GM21737 (cell line): ENCODE measurements around the gene SMAP1.

Experiments
- ATAC-seq: cut with Tn5 transposase; IDR thresholded peaks from one replicate; pipeline ENCODE4 v1.9.1; 2021; ENCODE audit warnings: mild to moderate bottlenecking, moderate library complexity; ENCODE audit not compliant: unreplicated experiment

The SMAP1 gene

GRCh38 chr6:70680396-70680795, 12.7 kb downstream of the SMAP1 start:
- no peak for ATAC-seq

GRCh38 chr6:70684794-70685493, 17.3 kb downstream of the SMAP1 start:
- no peak for ATAC-seq

DNA sequence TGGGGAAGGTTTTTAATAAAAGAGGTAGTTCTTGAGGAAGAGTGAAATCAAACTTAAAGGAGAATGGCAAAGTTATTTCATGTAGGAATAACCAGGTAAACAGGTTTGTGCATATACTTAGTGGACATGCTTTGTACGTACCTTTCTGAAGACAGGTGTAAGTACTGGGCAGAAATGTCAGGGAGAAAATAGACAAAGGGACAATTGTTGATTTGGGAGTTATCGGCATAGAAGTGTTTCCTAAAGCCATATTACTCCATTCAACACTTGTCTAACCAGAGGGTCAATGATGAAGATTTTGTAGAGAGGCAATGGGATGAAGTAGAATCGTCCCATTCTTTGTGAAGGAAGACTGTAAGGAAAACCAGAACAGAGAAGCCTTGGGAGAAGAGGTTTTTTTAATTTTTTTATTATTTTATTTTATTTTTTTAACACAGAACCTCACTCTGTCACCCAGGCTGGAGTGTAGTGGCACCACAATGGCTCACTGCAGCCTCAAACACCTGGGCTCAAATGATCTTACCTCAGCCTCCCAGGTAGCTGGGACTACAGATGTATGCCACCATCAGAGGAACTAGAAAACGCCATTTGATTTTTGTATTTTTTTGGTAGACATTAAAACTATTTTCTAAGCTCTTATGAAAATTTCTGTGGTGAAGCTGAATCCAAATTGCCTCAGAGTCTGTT, 18.0 kb downstream of the SMAP1 start:
- no peak for ATAC-seq

- no peak for ATAC-seq
Observed at GRCh38 chr6:70686548-70687133, 19.0 kb downstream of the SMAP1 start.

DNA sequence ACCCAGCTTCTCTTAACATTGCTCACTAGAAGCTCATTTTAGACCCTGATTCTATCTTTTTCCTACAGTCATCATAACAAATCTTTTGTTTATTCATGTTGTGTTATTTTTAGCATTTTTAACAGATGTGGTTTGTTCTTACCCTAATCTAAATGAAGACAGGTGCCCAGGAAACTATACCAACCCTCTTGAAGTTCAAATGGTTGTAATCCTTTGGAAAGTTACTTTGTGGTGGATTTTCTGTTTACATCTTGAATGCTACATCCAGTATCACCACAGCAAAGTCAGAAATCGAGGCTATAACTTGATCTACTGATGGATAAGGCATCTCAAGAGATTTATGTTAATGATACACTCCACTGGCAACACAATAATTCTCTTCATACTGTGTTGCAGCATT, 26.2 kb downstream of the SMAP1 start:
- ATAC-seq, result no peak

DNA sequence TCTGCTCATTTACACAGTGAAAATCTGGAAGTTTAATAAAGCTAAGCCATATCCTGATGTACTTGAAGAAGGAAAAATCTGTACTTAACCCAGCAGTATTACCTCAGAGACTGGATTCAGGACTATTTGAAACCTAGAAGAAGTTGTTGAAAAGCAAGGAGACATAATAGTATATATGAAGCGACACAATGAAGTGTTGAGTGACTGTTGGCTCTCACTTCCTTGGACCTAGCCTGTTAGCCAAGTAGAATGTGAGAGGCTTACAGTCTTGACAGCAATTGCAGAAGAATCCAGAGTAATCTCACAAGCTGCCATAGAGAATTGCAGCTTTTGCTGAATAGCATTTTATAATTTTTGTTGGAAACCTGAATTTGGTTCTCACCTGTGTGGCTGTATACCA, 26.7 kb downstream of the SMAP1 start:
- no peak for ATAC-seq

DNA sequence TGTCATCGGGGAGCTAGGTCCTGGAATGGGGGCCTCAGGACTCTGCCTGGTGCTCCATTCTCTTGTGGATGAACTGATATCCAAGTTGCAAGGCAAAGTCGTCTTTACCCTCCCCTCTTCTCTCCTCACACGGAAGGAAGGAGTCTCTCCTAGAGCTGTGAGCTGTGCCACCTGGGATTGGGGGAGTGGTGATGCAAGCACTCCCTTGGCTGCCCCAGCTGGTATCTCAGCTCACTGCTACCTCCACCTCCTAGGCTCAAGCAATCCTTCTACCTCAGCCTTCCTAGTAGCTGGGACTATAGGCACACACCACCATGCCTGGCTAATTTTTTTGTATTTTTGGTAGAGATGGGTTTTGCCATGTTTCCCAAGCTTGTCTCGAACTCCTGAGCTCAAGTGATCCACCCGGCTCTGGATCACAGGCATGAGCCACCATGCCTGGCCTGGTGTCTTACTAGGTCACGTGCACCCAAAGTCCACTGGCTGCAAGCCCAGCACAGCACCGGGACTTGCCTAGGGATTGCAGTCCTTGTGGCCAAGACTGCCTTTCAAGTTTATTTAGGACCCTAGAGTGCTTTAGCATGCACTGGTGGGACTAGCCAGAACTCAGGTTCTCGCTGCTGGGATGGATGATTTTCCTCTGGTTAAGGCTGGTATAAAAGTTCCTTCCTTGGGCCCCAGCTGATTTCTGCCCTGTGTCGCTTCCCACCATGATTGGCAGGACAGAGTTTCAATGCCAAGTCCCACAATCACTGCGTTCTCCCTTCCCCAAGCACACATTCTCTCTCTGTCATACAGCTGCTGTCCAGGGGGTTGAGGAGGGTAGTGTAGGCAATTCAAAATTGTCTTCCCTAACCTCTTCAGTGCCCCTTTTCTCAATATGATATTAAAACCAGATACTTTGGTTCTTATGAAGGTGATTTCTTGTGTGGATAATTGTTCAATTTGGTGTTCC, 33.5 kb downstream of the SMAP1 start:
- no peak for ATAC-seq

DNA sequence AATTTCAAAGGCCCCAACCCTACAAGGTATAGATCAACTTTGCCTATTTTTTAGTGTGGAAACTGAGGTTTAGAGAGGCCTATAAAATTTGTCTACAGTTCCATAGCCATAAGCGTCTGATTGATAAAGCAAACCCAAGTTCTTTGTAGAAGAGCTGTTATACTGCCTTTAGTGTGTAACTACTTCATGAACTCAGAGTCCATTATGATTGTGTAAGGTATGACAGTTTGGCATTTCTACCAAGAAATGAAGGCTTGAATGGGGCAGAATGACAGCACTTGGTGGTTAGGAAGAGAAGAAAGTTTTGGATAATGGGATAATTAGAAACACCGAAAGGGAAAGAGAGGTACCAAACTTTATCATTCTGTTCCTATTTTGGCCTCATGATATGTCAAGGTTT, 38.1 kb downstream of the SMAP1 start:
- ATAC-seq, result no peak

GRCh38 chr6:70706491-70707123, 38.9 kb downstream of the SMAP1 start:
- no peak for ATAC-seq

DNA sequence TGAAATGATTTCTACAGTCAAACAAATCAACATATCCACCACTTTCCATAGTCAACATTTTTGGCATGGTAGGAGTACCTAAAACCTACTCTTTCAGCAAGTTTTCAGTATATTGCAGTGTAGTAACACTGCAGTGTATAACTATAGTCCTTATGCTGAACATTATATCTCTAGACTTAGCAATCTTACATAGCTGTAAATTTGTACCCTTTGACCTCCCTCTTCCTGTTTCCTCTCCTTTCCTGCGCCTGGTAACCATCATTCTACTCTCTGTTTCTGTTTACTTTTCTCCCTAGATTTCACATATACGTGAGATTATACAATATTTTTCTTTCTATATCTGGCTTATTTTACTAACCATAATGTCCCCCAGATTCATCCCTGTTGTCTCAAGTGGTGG, 40.2 kb downstream of the SMAP1 start:
- ATAC-seq, result no peak

GRCh38 chr6:70708448-70708847, 40.8 kb downstream of the SMAP1 start:
- no peak for ATAC-seq

DNA sequence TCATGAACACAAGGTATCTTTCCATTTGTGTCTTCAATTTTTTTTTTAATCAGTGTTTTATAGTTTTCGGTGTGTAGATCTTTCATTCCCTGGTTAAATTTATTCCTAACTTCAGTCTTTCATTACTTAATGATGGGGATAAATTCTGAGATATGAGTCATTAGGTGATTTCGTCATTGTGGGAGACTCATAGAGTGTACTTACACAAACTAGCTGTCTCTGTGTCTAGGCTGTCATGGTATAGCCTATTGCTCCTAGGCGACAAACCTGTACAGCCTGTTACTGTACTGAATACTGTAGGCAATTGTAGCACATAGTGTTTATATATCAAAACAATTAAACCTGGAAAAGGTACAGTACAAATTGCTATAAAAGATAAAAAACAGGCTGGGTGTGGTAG, 42.1 kb downstream of the SMAP1 start:
- ATAC-seq, result no peak

DNA sequence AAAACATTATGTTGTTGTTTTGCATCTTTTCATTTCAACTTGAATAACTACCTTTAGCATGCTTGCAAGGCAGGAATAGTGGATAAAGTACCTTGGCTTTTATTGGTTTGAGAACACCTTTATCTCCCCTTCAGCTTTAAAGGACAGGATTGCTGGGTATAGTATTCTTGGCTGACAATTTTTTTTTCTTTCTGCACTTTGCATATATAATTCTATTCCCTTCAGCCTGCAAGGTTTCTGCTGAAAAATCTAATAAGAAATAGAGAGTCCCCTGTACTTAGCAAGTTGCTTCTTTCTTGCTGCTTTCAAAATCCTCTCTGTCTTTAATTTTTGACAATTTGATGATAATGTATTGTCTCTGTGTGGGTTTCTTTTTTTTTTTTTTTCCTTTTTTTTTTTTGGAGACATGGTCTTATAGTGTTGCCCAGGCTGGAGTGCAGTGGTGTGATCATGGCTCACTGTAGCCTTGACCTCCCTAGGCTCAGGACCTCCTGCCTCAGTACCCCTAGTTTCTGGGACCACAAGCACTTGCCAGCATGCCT, 47.1 kb downstream of the SMAP1 start:
- ATAC-seq, result no peak

GRCh38 chr6:70717038-70717801, 49.5 kb downstream of the SMAP1 start:
- no peak for ATAC-seq

DNA sequence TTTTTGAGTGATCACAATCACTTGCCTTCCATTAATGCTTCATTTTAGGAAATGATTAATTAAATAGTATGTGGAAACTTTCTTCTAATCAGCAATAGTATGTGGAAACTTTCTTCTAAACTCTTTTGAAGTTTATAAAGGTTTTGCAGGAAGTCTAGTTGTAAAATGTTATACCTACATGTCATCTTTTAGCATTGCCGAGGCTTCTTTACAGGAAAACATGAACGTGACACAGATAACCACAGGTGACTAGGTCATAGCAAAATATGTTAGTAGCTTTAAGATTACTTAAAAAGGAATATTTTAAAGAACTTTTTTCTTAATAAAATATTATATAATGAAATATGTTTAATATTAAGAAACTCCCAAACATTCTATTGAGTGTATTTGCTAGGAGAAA, 56.8 kb downstream of the SMAP1 start:
- ATAC-seq, result no peak

DNA sequence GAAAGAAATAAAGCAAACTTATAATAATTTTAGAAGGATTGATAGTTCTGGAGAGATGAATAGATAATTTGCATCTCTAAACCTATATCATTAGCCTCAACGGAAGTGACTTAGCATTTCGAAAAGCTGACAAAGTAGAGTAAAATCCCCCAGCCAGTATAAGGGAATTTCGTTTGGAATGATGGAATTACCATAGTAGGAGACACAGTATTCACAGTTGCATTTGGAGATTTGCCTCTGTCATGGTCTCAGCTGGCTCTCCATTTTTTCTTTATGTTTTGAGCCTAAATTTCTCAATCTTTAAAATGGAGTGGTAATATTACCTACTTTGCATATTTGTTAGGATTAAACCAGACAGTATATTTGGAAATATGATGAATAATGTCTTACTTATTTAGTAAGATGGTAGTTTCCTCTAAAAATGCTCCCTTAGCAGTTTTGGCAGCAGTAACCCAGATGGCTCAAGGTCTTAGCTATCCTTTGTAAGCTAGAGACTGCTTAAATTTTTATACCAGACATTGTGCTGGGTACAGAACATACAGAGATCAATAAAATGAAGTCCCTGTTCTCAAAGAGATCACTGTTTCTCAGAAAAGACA, 58.2 kb downstream of the SMAP1 start:
- ATAC-seq, result no peak

DNA sequence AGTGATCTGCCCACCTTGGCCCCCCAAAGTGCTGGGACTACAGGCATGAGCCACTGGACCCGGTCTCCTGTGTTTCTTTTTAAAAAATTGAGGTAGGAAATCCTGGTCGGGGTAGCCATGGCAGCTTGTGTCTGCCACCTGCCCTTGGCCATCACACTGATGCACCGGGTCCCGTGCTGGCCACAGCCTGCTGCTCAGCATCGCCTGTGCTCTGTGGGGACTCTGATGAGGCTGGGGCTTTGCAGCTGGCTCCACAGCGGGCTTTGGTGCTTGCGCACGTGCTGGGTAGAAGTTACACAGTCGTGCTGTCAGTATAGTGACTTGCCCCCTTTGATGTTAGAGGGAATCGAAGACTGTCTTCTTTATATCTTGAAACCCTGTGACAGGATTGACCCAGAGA, 66.7 kb downstream of the SMAP1 start:
- no peak for ATAC-seq

DNA sequence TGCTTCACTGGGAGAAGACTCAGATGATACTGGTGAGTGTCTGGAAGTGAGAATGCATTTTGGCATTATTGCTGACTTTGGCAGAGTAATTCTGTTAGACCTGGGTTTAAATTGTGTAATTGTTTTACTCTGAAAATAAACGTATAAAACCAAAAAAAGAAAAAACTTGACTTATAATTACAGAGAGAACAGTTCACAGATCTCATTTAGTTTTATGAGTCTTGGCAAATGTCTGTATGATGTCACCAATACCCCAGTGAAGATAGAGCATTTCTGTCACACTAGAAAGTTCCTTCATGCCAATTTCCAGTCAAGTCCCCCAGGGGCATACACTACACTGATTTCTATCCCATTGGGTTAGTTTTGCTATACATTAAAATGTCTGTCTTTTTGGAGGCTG, 67.3 kb downstream of the SMAP1 start:
- ATAC-seq, result no peak

DNA sequence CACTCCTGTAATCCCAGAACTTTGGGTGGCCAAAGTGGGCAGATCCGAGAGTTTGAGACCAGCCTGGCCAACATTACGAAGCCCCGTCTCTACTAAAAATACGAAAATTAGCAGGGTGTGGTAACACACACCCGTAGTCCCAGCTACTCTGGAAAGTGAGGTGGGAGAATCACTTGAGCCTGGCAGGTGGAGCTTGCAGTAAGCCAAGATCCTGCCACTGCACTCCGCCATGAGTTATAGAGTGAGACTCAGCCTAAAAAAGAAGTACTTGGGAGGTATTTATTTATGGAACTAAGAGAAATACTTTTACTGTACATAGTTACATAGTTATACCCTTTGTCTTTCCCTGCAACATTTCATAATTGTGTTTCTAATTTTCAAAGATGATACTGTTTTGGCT, 67.8 kb downstream of the SMAP1 start:
- ATAC-seq, result no peak
